ENCODE results near the gene RASSF3. TPM values are rescaled to one million over a fixed set of nuclear protein-coding genes. Genes with fewer than 3 reads are reported as not detected.

RASSF3 gene
- total RNA-seq, 2 donors from 2014 or later = 13.5 to 21.3 TPM

DNA sequence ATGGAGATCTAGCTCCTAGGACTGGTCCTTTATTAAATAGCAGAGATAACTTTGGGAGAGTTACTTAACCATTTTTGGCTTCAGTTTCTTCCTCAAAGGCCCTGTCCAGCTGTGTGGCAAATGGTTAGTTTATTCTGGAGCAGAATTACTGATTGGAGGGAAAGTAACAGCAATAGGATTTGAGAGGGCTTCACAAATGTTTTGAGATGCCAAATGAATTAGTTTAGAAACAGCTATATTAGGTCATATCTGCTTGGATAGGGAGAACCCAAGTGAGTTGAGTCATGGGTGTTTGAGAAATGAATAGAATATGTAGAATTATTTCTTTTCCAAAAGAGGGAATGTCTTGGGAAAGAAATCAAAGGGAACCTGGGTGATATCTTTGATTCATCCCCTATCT, 17.5 kb downstream of the RASSF3 start:
- no peak for DNase-seq
- no peak overlapping the region for H3K4me3 ChIP-seq
- peaks cover 30% of the 10 kb centered on the region for H3K4me1 ChIP-seq
- no peaks in the 10 kb centered on the region for H3K27me3 ChIP-seq
- no peak for TF ChIP-seq POLR2A (IDR thresholded peaks at IDR 0.05)
- TF ChIP-seq, protein P1, sequence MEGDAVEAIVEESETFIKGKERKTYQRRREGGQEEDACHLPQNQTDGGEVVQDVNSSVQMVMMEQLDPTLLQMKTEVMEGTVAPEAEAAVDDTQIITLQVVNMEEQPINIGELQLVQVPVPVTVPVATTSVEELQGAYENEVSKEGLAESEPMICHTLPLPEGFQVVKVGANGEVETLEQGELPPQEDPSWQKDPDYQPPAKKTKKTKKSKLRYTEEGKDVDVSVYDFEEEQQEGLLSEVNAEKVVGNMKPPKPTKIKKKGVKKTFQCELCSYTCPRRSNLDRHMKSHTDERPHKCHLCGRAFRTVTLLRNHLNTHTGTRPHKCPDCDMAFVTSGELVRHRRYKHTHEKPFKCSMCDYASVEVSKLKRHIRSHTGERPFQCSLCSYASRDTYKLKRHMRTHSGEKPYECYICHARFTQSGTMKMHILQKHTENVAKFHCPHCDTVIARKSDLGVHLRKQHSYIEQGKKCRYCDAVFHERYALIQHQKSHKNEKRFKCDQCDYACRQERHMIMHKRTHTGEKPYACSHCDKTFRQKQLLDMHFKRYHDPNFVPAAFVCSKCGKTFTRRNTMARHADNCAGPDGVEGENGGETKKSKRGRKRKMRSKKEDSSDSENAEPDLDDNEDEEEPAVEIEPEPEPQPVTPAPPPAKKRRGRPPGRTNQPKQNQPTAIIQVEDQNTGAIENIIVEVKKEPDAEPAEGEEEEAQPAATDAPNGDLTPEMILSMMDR (IDR thresholded peaks at IDR 0.05) = no peak
- H3K27ac ChIP-seq = peak overlapping the region in 2 of 4 donors; percentile 0 to 2
- no peaks in the 10 kb centered on the region for H3K36me3 ChIP-seq (replicated peaks in 1 of 2; ENCODE audit: insufficient read depth in 1 of 2, low read depth in 2 of 2)
- no peaks in the 10 kb centered on the region for H3K9me3 ChIP-seq
- intact Hi-C loops (cut with DNase I) = no loop called here
- ATAC-seq = no peak

- intact Hi-C loops (cut with DNase I) = no loop called here
- Histone ChIP-seq H3K36me3 (replicated peaks in 1 of 2; ENCODE audit: insufficient read depth in 1 of 2, low read depth in 2 of 2) (no peaks in the 10 kb centered on the region), H3K4me1 (peaks cover 38% of the 10 kb centered on the region), H3K27me3 (no peaks in the 10 kb centered on the region), H3K9me3 (no peaks in the 10 kb centered on the region), H3K27ac (no peak overlapping the region), H3K4me3 (no peak overlapping the region)
- 94 to 95% methylated on average over 5 of the region's 5 CpGs for whole genome bisulfite sequencing, 2 donors
- ATAC-seq (no peak), DNase-seq (no peak)
- TF ChIP-seq, protein P1 (IDR thresholded peaks at IDR 0.05) = no peak
- TF ChIP-seq POLR2A (IDR thresholded peaks at IDR 0.05) = no peak
Measured at GRCh38 chr12:64631197-64631596, 20.9 kb downstream of the RASSF3 start.

GRCh38 chr12:64633011-64633939, 23.0 kb downstream of the RASSF3 start:
- WGBS, 2 donors = 88 to 95% methylated on average over 5 of the region's 5 CpGs
- H3K4me1 ChIP-seq = peaks cover 42% of the 10 kb centered on the region
- H3K27me3 ChIP-seq = no peaks in the 10 kb centered on the region
- no peaks in the 10 kb centered on the region for H3K9me3 ChIP-seq
- no peaks in the 10 kb centered on the region for H3K36me3 ChIP-seq (replicated peaks in 1 of 2; ENCODE audit: insufficient read depth in 1 of 2, low read depth in 2 of 2)
- ATAC-seq = no peak
- no peak overlapping the region for H3K4me3 ChIP-seq
- no peak for TF ChIP-seq POLR2A (IDR thresholded peaks at IDR 0.05)
- TF ChIP-seq, protein P1 (IDR thresholded peaks at IDR 0.05) = no peak
- peak overlapping the region in 2 of 4 donors; percentile 35 to 51 for H3K27ac ChIP-seq
- no peak for DNase-seq
- intact Hi-C loops (cut with DNase I) = no loop called here

- TF ChIP-seq POLR2A (IDR thresholded peaks at IDR 0.05) = no peak
- TF ChIP-seq, protein P1 (IDR thresholded peaks at IDR 0.05) = no peak
- Histone ChIP-seq H3K9me3 (no peaks in the 10 kb centered on the region), H3K4me1 (peaks cover 47% of the 10 kb centered on the region), H3K36me3 (replicated peaks in 1 of 2; ENCODE audit: insufficient read depth in 1 of 2, low read depth in 2 of 2) (no peaks in the 10 kb centered on the region), H3K27ac (peak overlapping the region in 2 of 4 donors; percentile 35 to 51), H3K27me3 (no peaks in the 10 kb centered on the region), H3K4me3 (no peak overlapping the region)
- ATAC-seq (peak; percentile 88), DNase-seq (peak; percentile 68 to 81 (median 74))
- intact Hi-C loops (cut with DNase I) = no loop called here
Measured at GRCh38 chr12:64633940-64634337, 23.6 kb downstream of the RASSF3 start.

All from body of pancreas (tissue), 4 donors.